ENCODE measurements around the gene TACR1. TPM values are rescaled to one million over a fixed set of nuclear protein-coding genes. Genes with fewer than 3 reads are reported as not detected.

TACR1 gene
- total RNA-seq, 4 donors from 2014 or later = 0.14 to 10.1 (median 0.18) TPM

- TF ChIP-seq CTCF (IDR thresholded peaks at IDR 0.05) (no peak), POLR2AphosphoS5 (IDR thresholded peaks at IDR 0.05) (no peak), POLR2A (IDR thresholded peaks at IDR 0.05) (no peak), EP300 (IDR thresholded peaks at IDR 0.05; ENCODE audit: low read depth) (no peak)
Measured at GRCh38 chr2:75089471-75089870, 109.8 kb downstream of the TACR1 start.

GRCh38 chr2:75088791-75089190 is 110.5 kb downstream of the TACR1 start:
- DNase-seq = no peak
- Histone ChIP-seq H3K36me3 (no peaks in the 10 kb centered on the region), H3K9me3 (no peaks in the 10 kb centered on the region), H3K27me3 (no peaks in the 10 kb centered on the region), H3K4me1 (no peaks in the 10 kb centered on the region), H3K4me3 (no peak overlapping the region), H3K27ac (no peak overlapping the region)
- TF ChIP-seq POLR2AphosphoS5 (IDR thresholded peaks at IDR 0.05) = no peak
- TF ChIP-seq EP300 (IDR thresholded peaks at IDR 0.05; ENCODE audit: low read depth) = no peak
- no peak for TF ChIP-seq POLR2A (IDR thresholded peaks at IDR 0.05)
- no peak for TF ChIP-seq CTCF (IDR thresholded peaks at IDR 0.05)
- 73 to 84% methylated on average over 2 to 3 of the region's 3 CpGs for WGBS, 2 donors (ENCODE audit: low coverage in 1 of 2)
- intact Hi-C loops (cut with DNase I; ENCODE audit: low total_unique reads) = no loop called here
- in situ Hi-C loops (cut with MboI; ENCODE audit: low pct_ligation_motif_present in 1 of 4, low pct_unique_long_range_greater_than_20kb in 1 of 4, low sequenced_read_pairs in 3 of 4) = loop anchor here in 1 of 4 donors (25.0 kb wide), 1 partner anchor 324 kb away; no protein-coding TSS in a partner anchor

More at GRCh38 chr2:75089471-75089870, 109.8 kb downstream of the TACR1 start:
- no peak overlapping the region for H3K4me3 ChIP-seq
- H3K4me1 ChIP-seq = no peaks in the 10 kb centered on the region
- no peak overlapping the region for H3K27ac ChIP-seq
- H3K27me3 ChIP-seq = no peaks in the 10 kb centered on the region
- WGBS, 2 donors (ENCODE audit: low coverage in 1 of 2) = 90 to 94% methylated on average over 3 of the region's 3 CpGs
- H3K36me3 ChIP-seq = no peaks in the 10 kb centered on the region
- no peaks in the 10 kb centered on the region for H3K9me3 ChIP-seq
- no peak for DNase-seq
- intact Hi-C loops (cut with DNase I; ENCODE audit: low total_unique reads) (no loop called here), in situ Hi-C loops (cut with MboI; ENCODE audit: low pct_ligation_motif_present in 1 of 4, low pct_unique_long_range_greater_than_20kb in 1 of 4, low sequenced_read_pairs in 3 of 4) (loop anchor here in 1 of 4 donors (25.0 kb wide), 1 partner anchor 323 kb away; no protein-coding TSS in a partner anchor)

GRCh38 chr2:75087736-75088135 is 111.6 kb downstream of the TACR1 start:
- in situ Hi-C loops (cut with MboI; ENCODE audit: low pct_ligation_motif_present in 1 of 4, low pct_unique_long_range_greater_than_20kb in 1 of 4, low sequenced_read_pairs in 3 of 4) = loop anchor here in 1 of 4 donors (25.0 kb wide), 1 partner anchor 325 kb away; no protein-coding TSS in a partner anchor
- no peak overlapping the region for H3K27ac ChIP-seq
- no peaks in the 10 kb centered on the region for H3K36me3 ChIP-seq
- no peaks in the 10 kb centered on the region for H3K4me1 ChIP-seq
- H3K27me3 ChIP-seq = no peaks in the 10 kb centered on the region
- no peaks in the 10 kb centered on the region for H3K9me3 ChIP-seq
- DNase-seq = no peak
- H3K4me3 ChIP-seq = no peak overlapping the region
- intact Hi-C loops (cut with DNase I; ENCODE audit: low total_unique reads) = no loop called here
- TF ChIP-seq POLR2A (IDR thresholded peaks at IDR 0.05) (no peak), EP300 (IDR thresholded peaks at IDR 0.05; ENCODE audit: low read depth) (no peak), POLR2AphosphoS5 (IDR thresholded peaks at IDR 0.05) (no peak), CTCF (IDR thresholded peaks at IDR 0.05) (no peak)
- WGBS, 2 donors (ENCODE audit: low coverage in 1 of 2) = 85 to 88% methylated on average over 2 of the region's 2 CpGs

- no peaks in the 10 kb centered on the region for H3K4me1 ChIP-seq
- intact Hi-C loops (cut with DNase I; ENCODE audit: low total_unique reads) = no loop called here
- DNase-seq = no peak
- no peak overlapping the region for H3K4me3 ChIP-seq
- no peak overlapping the region for H3K27ac ChIP-seq
- in situ Hi-C loops (cut with MboI; ENCODE audit: low pct_ligation_motif_present in 1 of 4, low pct_unique_long_range_greater_than_20kb in 1 of 4, low sequenced_read_pairs in 3 of 4) = loop anchor here in 1 of 4 donors (25.0 kb wide), 1 partner anchor 333 kb away; no protein-coding TSS in a partner anchor
- H3K36me3 ChIP-seq = no peaks in the 10 kb centered on the region
- H3K27me3 ChIP-seq = no peaks in the 10 kb centered on the region
- 95% methylated on average over 1 of the region's 1 CpG; no CpG with 5 or more reads in 1 of the 2 donors for WGBS, 2 donors (ENCODE audit: low coverage in 1 of 2)
- no peak for TF ChIP-seq EP300 (IDR thresholded peaks at IDR 0.05; ENCODE audit: low read depth)
- TF ChIP-seq POLR2A (IDR thresholded peaks at IDR 0.05) = no peak
- TF ChIP-seq CTCF (IDR thresholded peaks at IDR 0.05) = no peak
- TF ChIP-seq POLR2AphosphoS5 (IDR thresholded peaks at IDR 0.05) = no peak
- no peaks in the 10 kb centered on the region for H3K9me3 ChIP-seq
Measured at GRCh38 chr2:75079575-75079974, 119.7 kb downstream of the TACR1 start.
